Stimulated activated CD8-positive, alpha-beta memory T cell treated with anti-CD3 and anti-CD28 coated beads, Interleukin-15, amount 100 ng/mL, for 24 hours (primary cell): Measurements from ENCODE around the gene TRIAP1.
"Not testable (repeated sequence)": the region's sequence is repeated elsewhere in the genome, so short reads cannot be mapped to it uniquely, and the experiment has no call there.

Experiments used
- DNase-seq: peaks from one replicate; pipeline ENCODE4 v3.0.0-alpha.2; 2020; ENCODE audit warnings: low read depth

TRIAP1 gene

DNA sequence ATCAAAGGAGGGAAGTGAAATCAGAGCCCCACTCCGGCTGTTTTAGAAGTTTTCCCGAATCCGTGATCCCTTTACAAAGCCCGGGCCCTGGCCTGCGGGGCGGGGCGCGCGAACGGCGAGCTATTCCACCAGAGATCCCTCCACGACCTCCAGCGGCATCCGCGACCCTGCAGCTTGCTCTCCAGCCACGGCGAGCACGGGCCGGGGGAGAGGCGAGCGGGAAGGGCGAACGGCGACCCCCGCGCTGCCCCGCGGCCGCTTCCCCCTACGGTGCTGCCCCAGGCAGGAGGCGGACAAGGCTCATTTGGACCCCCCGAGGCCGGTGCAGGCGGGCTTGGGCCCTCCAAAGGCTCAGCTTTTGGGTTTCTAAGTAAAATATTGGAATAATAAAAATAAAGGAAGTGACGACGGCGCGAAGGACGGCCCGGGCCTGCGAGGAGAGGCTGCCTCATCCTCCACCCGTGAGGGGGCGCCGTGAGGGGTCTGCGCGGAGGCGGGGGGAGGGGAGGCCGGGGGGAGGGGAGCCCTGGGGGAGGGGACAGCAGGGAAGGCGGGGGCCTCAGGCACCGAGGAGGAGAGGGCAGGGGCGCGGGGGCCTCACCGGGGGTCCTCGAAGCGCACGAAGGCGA is 22.8 kb upstream of the TRIAP1 start:
- no peak for DNase-seq

DNA sequence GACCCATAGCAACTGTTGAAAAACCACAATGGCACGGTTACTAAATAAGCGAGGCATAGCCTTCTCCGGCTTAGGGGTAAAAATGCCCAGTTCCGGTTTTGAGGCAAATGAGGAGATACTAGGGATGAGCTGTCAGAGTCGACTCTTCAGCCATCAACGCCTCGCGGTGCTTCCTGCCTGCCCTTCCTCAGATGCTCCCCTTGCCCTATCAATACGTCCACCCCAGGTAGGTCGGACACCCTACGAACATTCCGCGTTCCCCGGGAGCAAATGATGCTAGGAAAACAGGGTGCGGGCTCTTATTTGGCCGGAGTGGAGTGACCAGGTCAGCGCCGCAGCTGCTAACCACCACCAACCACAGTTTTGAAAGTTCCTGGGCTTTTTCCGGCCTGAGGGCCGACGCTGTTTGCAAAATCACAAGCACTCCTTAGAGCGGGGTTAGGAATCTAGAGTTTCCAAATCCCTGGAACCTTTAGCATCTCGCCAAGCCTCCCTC is 22.2 kb upstream of the TRIAP1 start:
- DNase-seq: no peak

DNA sequence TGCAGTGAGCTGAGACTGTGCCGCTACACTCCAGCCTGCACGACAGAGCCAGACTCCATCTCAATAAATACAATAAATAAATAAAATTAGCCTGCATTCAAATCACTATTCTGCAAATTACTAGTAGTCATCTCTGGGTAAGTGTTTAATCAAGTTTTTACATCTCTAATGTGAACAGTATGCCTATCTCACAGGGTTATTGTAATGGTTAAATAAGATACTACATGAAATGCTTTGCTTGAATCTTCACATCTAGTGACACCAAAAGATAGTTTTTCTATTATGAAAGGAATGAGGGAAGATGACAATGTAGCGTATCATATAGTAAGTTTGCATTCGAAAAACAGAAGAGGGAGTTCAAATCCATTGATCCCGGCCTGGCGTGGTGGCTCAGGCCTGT is 21.3 kb upstream of the TRIAP1 start:
- no peak for DNase-seq

DNA sequence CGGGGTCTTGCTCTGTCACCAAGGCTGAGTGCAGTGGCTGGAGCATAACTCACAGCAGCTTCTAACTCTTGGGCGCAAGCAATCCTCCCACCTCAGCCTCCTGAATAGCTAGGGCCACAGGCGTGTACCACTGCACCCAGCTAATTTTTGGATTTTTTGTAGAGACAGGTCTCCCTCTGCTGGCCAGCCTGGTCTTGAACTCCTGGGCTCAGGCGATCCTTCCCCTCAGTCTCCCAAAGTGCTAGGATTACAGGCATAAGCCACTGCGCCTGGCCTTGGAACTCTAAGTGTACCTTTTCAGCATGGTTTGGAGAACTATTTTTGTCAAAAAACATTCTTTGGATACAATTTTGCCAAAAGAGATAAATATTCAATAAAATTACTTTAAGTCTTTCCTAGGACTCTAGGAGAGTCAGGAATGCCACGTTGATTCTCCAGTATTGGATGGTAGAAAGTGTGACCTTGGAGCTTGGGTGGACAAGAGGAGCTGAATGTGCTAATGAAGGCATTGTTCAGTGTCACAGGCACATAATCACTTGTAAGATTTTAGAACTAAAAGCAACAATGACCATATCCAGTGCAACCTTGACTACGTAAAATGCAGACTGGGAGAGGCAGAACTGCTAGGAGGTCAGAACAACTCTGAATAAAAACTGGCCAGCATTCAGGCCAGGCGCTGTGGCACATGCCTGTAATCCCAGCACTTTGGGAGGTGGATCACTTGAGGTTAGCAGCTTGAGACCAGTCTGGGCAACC is 20.6 kb upstream of the TRIAP1 start:
- DNase-seq: no peak

DNA sequence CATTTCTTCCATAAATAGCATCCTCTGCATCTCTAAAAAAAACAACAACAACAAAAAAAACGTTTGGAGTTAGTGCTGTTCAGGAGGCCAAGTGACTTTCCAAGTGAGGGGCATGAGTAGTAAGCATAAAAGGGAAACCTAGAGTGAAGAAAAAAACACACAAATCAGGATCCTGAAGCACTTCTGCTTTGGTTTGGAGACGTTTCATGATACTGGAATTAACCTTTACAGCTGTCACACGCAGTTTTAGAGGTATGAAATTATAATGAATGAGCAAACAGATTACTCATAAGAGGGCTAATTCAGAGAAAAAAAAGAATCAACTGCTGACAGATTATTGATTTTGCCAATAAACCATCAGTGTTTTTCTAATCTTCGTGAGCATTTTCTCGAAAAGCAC is 19.6 kb upstream of the TRIAP1 start:
- no peak for DNase-seq

DNA sequence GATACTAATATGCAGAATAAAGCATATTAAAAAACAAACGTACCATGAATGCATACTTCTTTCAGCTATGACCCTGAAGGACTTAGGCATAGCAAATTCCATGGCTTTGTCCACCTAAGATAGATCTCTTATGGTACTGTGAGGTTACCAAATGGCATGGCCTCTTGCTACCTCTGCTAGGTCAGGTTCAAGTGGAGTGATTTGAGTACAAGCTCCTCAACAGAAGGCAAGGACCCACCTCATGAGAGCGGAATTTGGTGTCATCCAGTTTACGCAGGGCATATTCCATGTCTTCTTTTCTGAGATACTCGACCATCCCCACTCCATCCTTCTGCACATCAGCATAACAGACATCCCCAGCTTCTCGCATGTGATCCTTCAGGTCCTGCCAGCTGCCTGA is 17.5 kb upstream of the TRIAP1 start:
- DNase-seq: no peak

DNA sequence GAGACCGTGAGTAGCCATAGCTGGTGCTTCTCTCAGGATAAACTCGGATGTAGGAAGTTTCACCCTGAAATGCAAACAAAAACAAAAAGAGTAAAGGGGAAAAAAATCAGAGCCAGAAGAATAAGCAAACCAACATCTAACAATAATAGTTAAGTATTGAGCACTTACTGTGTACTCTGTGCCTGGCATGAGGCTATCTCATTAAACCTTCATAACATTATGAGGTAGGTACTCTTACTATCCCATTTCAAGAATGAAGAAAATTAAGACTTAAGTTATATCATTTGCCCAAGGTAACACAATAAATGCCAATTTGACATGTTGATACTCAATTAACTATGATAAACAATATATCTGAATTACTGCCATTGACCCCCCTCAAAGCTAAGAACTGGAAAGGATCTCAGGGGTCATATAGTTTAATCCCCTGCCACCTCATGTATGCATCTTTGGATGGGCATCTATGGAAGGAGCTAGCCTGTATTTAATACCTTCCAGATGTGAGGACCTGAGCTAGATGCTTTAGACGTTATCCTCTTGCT is 16.0 kb upstream of the TRIAP1 start:
- no peak for DNase-seq

DNA sequence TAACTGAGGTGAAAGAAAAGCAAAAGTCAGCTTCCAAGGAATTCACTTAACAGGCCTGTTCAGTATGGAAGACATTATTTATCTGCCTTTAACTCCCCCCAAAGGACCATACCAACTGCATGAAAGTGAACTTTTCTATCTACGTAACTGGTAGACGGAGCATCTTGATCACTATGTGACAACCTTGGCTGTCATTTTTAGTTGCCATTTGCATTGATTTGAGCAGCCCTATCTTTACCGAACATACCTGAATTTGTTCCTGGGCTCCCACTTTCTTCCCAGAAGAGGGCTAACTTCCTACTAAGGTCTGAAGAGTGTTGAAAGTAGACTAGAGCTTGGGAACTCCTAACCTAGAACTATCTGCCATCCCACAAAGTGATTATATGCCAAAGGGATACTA is 14.0 kb upstream of the TRIAP1 start:
- no peak for DNase-seq

DNA sequence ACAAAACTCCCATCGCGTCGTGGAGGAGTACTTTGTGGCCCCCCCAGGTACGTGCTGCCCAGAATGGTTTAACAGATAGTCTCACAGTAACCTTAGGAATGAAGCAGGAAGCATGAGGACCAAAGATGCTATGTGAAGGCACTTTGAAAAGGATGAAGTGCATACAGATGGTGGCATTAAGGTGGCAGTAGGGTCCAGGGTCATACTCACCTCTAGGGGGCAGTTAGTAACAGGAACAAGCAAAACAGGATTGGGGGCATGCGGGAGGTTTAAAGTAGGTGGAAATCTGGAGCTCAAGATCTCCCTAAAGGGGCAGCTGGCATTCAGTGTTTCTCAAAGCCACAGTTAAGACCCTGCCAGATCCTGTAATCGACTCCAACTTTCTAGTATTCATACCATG is 10.9 kb upstream of the TRIAP1 start:
- no peak for DNase-seq

DNA sequence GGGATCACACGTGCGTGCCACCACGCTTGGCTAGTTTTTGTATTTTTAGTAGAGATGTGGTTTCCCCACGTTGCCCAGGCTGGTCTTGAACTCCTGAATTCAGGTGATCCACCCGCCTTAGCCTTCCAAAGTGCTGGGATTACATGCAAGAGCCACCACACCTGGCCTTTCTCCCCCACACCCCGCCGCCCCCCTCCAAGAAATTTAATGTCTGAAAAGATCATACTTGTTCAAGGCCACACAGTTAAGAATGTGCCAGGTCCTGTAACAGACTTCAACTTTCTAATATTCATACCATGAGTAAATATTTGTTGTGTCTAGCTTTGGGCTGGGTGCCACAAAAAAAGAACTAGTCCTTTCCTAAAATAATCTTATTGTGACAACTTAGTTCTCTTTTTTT is 9.1 kb upstream of the TRIAP1 start:
- DNase-seq: no peak

DNA sequence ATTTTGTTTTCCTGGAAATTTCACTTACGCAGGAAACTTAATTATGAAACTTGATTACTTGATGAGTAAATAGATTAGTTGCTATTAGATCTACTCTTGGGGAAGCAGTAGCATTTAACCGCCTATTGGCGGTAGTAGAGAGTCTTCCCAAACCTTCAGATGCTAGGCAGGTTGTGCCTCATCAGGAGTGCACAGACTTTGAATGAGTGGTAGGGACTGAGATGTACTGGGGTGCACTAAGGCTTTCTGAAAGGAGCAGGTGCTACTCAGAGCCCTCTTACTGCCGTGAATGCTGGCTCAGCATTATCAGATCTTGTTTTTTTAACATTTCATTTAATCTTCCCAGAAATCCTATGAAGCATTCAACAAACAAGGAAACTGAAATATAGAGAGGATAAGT is 7.8 kb upstream of the TRIAP1 start:
- no peak for DNase-seq

DNA sequence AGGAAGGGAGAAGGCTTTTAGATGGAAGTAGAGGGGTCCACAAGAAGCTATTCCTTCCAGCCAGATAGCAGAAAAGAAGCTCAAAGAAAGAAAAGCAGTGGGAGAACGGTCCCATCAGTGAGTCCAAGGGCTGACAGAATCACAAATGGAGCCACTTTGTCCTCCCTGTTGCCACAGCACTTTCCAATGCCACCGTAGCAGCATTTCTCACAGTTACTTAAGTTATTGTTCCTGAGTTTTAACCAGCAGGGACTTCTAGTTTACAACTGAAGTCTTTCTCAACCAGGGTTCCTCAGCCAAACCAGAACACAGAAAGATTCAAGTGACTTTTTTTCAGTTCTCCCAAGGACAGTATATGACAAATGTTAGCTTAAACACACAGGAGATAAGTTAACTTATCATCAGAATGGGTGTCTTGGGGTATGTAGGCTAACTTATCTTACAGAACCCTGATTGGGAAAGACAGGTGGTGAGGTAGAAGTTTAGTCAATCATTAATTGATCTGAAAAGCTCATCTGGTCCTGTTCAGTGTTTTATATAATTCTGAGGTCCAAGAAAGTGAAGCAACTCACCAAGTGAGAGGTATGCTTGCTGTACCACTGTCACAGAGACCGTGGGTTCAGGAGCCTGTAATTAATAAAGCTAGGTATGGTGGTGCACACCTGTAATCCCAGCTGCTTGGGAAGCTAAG is 7.0 kb upstream of the TRIAP1 start:
- DNase-seq: no peak

DNA sequence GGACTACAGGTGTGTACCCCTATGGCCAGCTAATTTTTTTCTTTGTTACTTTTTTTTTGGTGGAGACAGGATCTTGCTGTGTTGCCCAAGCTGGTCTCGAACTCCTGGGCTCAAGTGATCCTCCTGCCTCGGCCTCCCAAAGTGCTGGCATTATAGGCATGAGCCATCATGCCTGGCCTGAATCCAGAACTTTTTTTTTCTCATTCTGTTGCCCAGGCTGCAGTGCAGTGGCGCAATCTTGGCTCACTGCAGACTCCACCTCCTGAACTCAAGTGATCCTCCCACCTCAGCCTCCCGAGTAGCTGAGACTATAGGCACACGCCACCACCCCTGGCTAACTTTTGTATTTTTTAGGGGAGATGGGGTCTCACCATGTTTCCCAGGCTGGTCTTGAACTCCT is 6.3 kb upstream of the TRIAP1 start:
- not testable (repeated sequence) for DNase-seq

DNA sequence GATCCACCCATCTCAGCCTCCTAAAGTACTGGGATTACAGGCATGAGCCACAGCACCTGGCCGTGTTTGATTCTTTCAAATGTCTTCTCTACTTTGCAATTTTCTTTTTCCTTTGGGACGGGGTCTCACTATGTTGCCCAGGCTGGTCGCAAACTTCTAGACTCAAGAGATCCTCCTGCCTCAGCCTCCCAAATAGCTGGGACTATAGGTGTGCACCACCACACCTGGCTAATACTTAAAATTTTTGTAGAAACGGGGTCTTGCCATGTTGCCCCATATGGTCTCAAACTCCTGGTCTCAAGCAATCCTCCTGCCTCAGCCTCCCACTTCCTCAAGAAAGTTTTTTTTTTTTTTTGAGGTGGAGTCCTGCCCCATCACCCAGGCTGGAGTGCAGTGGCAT is 1.8 kb upstream of the TRIAP1 start:
- no peak for DNase-seq

DNA sequence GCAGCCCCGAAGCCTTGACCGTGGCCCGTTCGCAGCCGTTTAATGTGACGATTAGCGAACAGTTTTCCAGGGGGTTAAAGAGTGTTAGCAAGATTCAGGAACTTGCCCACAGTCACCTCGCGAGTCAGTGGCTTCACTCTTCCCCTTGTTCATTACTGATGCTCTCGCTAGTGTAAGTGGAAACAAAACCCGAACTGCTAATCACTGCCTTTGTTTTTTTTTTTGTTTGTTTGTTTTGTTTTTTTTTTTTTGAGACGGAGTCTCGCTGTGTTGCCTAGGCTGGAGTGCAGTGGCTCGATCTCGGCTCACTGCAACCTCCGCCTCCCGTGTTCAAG is 627 bp upstream of the TRIAP1 start:
- DNase-seq: not testable (repeated sequence)

DNA sequence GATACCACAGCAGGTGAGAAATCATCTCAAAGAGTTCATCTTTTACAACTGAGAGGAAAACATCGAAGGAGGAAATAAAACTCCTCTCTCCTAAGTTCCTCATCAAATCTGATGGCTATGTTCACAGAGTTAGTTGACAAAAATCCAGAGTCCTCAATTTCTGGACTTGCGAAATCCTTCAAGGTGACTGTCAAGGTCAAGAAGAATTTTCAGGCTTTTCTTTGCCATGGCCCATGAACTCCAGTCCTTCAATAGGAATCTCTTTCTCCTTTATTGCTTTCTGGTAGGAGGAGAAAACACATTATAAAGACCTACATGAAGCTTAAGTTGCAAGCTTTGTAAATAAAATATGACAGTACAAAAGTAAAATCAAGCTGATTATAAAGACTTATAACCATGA is 1.5 kb downstream of the TRIAP1 start:
- no peak for DNase-seq

DNA sequence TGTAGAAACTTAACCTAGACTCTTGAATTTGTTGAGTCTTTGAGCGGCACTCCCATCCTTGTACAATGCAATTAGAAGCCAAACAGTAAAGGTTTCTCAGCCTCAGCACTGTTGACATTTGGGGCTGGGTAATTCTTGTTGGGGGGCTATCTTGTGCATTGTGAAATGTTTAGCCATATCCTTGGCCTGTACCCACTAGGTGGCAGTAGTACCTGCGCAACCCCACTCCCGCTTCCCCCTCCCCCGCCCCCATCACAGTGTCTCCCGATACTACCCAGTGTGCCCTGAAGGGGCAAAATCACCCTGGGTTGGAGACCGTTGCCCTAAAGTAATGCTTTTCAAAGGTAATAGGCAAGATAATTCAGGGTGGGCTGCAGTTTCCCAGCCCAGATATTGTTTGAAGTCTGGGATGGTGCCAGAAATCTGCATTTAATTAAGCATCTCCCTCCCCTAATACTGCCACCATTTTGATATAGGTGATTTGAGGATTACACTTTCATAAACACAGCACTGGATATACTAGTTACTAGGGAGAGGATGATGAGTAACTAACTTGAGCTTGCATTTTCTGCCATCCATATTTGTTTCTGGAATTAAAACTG is 6.4 kb downstream of the TRIAP1 start:
- peak; percentile 26 for DNase-seq

DNA sequence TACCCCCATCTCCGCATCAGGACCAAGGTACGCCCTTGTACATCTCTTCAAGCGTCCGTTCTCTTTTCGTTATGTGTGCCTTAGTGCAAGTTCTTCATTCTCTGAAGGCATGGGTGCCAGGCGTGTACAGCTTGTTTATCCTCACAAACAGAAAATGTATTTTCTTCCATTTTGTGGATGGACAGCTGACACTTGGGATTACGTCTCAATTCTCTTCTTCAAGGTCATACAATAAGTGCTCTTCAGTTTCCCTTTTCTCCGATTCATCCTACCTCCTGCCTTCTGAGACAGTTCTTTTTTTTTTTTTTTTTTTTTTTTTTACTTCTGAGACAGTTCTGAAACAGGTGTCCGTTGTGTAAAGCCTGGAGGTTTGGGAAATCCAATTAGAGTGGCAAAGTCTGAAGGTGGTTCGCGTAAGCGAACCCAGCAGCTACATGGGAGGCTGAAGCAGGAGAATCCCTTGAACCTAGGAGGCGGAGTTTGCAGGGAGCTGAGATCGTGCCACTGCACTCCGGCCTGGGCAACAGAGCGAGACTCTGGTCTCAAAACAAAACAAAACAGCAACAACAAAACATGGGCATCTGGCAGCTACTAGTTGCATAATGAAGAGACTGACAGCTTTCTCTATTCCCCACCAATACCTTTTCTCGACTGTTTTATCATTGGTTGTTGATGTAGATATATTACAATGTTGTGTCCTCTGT is 7.5 kb downstream of the TRIAP1 start:
- DNase-seq: no peak

DNA sequence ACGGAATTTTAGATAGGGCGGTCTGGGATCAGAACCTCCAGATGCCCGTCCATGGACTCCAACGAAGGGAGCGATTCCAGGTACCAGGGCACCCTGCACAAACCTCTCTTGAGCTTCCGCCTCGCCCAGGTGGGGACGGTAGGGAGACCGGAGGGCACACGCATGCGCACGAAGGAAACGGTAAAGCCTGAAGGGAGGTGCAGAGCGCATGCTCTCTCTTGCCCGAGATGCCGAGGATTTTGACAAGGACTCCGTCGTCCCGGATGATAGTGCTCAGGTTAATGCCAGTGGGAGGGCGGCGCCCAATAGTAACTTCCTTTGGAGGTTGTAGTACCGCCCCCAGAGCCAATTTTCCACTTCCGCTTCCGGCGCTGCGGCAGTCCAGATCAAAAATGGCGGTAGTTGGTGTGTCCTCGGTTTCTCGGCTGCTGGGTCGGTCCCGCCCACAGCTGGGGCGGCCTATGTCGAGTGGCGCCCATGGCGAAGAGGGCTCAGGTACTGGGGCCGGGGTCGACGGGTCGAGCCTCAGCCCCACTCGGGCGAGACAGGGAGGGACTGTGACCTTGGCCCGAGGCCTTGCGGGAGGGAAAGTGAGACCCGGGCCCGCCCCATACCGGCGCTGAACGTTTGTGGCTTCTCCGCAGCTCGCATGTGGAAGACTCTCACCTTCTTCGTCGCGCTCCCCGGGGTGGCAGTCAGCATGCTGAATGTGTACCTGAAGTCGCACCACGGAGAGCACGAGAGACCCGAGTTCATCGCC is 8.3 kb downstream of the TRIAP1 start, which contains the start of gene COX6A1:
Gene COX6A1 (plus strand): TSS at position 379 of the 760 bp plus-strand sequence. CDS start 14 bp downstream, at position 393.
- peak; percentile 89 for DNase-seq

DNA sequence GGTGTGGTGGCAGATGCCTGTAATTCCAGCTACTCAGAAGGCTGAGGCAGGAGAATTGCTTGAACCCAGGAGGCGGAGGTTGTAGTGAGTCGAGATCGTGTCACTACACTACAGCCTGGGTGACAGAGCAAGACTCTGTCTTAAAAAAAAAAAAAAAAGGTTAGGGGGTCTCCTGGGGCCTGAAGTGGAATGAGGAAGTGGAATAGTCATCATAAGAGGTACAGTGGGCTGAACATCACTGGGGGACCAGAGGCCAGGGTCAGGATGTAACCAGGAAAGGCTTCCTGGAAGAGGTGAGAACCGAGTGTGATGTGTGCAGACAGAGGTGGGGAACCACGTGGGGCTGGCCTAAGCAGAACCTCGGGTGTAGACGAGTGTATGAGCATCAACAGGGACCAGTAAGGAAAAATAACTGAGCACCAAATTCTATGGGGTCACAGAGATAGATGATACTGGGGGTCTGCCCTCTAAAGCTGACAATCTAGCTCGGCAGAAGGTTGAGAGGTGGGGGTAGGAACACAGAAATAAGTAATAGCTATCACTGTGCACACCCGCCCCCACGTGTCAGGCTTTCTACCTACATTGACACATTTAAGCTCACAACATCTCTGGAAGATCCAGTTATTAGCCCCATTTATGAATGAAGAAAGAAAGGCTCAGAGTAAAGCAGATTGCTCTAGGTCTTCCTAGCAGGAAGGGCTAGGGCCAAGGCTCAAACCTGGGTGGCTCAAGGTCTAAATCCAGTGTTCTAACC is 13.2 kb downstream of the TRIAP1 start:
- no peak for DNase-seq
